Osteoblast (primary cell): ENCODE measurements around the gene CLSTN2. TPM values are rescaled to one million over a fixed set of nuclear protein-coding genes. Genes with fewer than 3 reads are reported as not detected.

ENCODE experiments used
- DNase-seq: peaks from one replicate; pipeline ENCODE4 v3.0.0; 2011; ENCODE audit warnings: low spot score, mixed read lengths; ENCODE audit not compliant: insufficient read length; ENCODE audit errors: missing footprints
- H2AFZ ChIP-seq: 2 replicates; pipeline ENCODE4 v1.6.0; 2011; ENCODE audit warnings: mild to moderate bottlenecking, low read length
- H3K27ac ChIP-seq: 2 replicates; pipeline ENCODE4 v1.5.1; 2011; ENCODE audit warnings: mild to moderate bottlenecking, low read depth, low read length, moderate library complexity
- H3K27me3 ChIP-seq: 2 replicates; pipeline ENCODE4 v1.6.0; 2012; ENCODE audit warnings: mild to moderate bottlenecking, control low read depth, inconsistent platforms, low read length, moderate library complexity; ENCODE audit not compliant: insufficient read depth
- H3K36me3 ChIP-seq: 2 replicates; pipeline ENCODE4 v1.5.1; 2011; ENCODE audit warnings: mild to moderate bottlenecking, low read length, control low read depth, moderate library complexity; ENCODE audit not compliant: insufficient read depth
- H3K4me1 ChIP-seq: 2 replicates; pipeline ENCODE4 v1.5.1; 2011; ENCODE audit warnings: mild to moderate bottlenecking, low read length, control low read depth, moderate library complexity; ENCODE audit not compliant: insufficient read depth
- H3K4me2 ChIP-seq: 2 replicates; pipeline ENCODE4 v1.6.0; 2011; ENCODE audit warnings: mild to moderate bottlenecking, low read length; ENCODE audit not compliant: insufficient read depth
- H3K4me3 ChIP-seq: fragments of 200-600 bp; sonication (generic); 3 replicates; pipeline ENCODE4 v1.5.1; 2012; ENCODE audit warnings: mild to moderate bottlenecking, low read length, inconsistent platforms; ENCODE audit not compliant: insufficient read depth
- H3K79me2 ChIP-seq: 2 replicates; pipeline ENCODE4 v1.6.0; 2012; ENCODE audit warnings: mild to moderate bottlenecking, low read length, control low read depth, inconsistent platforms; ENCODE audit not compliant: insufficient read depth
- H3K9me3 ChIP-seq: 2 replicates; pipeline ENCODE4 v1.5.1; 2011; ENCODE audit warnings: low read depth, low read length, control low read depth
- H4K20me1 ChIP-seq: 2 replicates; pipeline ENCODE4 v1.6.0; 2012; ENCODE audit warnings: mild to moderate bottlenecking, low read length, control low read depth; ENCODE audit not compliant: insufficient read depth
- CTCF ChIP-seq: IDR thresholded peaks from 2 replicates; pipeline ENCODE4 v1.5.1; 2011; ENCODE audit warnings: mild to moderate bottlenecking, low read depth, low read length, moderate library complexity; ENCODE audit errors: extremely low read depth
- total RNA-seq: library from RNA; depleted of rRNA; stranded (reverse); fragments of >200 nt; gene quantifications from 2 replicates; pipeline ENCODE4 v1.2.3, GENCODE V29; 2012

CLSTN2 gene
- total RNA-seq, 1 donor = under 0.01 TPM

- H3K36me3 ChIP-seq = no peaks in the 10 kb centered on the region
- H3K27me3 ChIP-seq = no peaks in the 10 kb centered on the region
- TF ChIP-seq CTCF = no peak
- H4K20me1 ChIP-seq = no peaks in the 10 kb centered on the region
- DNase-seq = no peak
- no peak overlapping the region for H2AFZ ChIP-seq
- H3K79me2 ChIP-seq = no peaks in the 10 kb centered on the region
- H3K9me3 ChIP-seq = no peaks in the 10 kb centered on the region
- no peak overlapping the region for H3K4me3 ChIP-seq
- H3K4me2 ChIP-seq = no peak overlapping the region
- H3K27ac ChIP-seq = no peak overlapping the region
- H3K4me1 ChIP-seq = no peaks in the 10 kb centered on the region
Measured at GRCh38 chr3:140252812-140253656, 318.0 kb downstream of the CLSTN2 start.

- Histone ChIP-seq H3K36me3 (no peaks in the 10 kb centered on the region), H4K20me1 (no peaks in the 10 kb centered on the region), H3K27me3 (no peaks in the 10 kb centered on the region), H2AFZ (no peak overlapping the region), H3K4me1 (no peaks in the 10 kb centered on the region), H3K4me2 (no peak overlapping the region), H3K4me3 (no peak overlapping the region), H3K79me2 (no peaks in the 10 kb centered on the region), H3K9me3 (no peaks in the 10 kb centered on the region), H3K27ac (no peak overlapping the region)
- no peak for DNase-seq
- no peak for TF ChIP-seq CTCF
Measured at GRCh38 chr3:140258222-140258724, 323.3 kb downstream of the CLSTN2 start.

- no peaks in the 10 kb centered on the region for H3K4me1 ChIP-seq
- no peaks in the 10 kb centered on the region for H3K36me3 ChIP-seq
- H2AFZ ChIP-seq = no peak overlapping the region
- H3K4me3 ChIP-seq = no peak overlapping the region
- no peak for DNase-seq
- peaks cover 4% of the 10 kb centered on the region for H3K27me3 ChIP-seq
- no peaks in the 10 kb centered on the region for H3K79me2 ChIP-seq
- no peak overlapping the region for H3K27ac ChIP-seq
- H3K9me3 ChIP-seq = no peaks in the 10 kb centered on the region
- H3K4me2 ChIP-seq = no peak overlapping the region
- H4K20me1 ChIP-seq = no peaks in the 10 kb centered on the region
- no peak for TF ChIP-seq CTCF
Measured at GRCh38 chr3:140265302-140265701, 330.3 kb downstream of the CLSTN2 start.

- no peaks in the 10 kb centered on the region for H3K79me2 ChIP-seq
- peaks cover 4% of the 10 kb centered on the region for H3K27me3 ChIP-seq
- no peaks in the 10 kb centered on the region for H3K36me3 ChIP-seq
- DNase-seq = no peak
- TF ChIP-seq CTCF = no peak
- H3K4me3 ChIP-seq = no peak overlapping the region
- H2AFZ ChIP-seq = no peak overlapping the region
- no peaks in the 10 kb centered on the region for H4K20me1 ChIP-seq
- no peaks in the 10 kb centered on the region for H3K4me1 ChIP-seq
- no peak overlapping the region for H3K27ac ChIP-seq
- H3K9me3 ChIP-seq = no peaks in the 10 kb centered on the region
- no peak overlapping the region for H3K4me2 ChIP-seq
Measured at GRCh38 chr3:140268103-140268502, 333.1 kb downstream of the CLSTN2 start.
